Keratinocyte (primary cell): ENCODE data around the gene CUL2. TPM values are rescaled to one million over a fixed set of nuclear protein-coding genes. Genes with fewer than 3 reads are reported as not detected.

Experiments
- DNase-seq: peaks from one replicate; pipeline ENCODE4 v3.0.0-alpha.2; 2011; ENCODE audit warnings: low read depth, missing footprints, low spot score
- FAIRE-seq: peaks from 2 replicates; lab custom pipeline; 2011; peaks lifted over from hg19 to GRCh38; lab: Jason Lieb, UNC
- H2AFZ ChIP-seq: 2 replicates; pipeline ENCODE4 v1.6.0; 2012; ENCODE audit warnings: low read length, control low read depth, inconsistent platforms; ENCODE audit not compliant: control insufficient read depth
- H3K27ac ChIP-seq: 2 replicates; pipeline ENCODE4 v1.5.1; 2011; ENCODE audit warnings: low read length; ENCODE audit not compliant: control insufficient read depth, insufficient read depth
- H3K27me3 ChIP-seq: 3 replicates; pipeline ENCODE4 v1.6.0; 2011; ENCODE audit warnings: low read length; ENCODE audit not compliant: control insufficient read depth, insufficient read depth; ENCODE audit errors: extremely low read depth
- H3K36me3 ChIP-seq, 2 experiments: 2 replicates in 1 of 2; 3 replicates in 1 of 2; pipeline ENCODE4 v1.5.1; 2011; ENCODE audit warnings: low read length in 2 of 2, mild to moderate bottlenecking in 1 of 2; ENCODE audit not compliant: control insufficient read depth in 2 of 2, insufficient read depth in 2 of 2; ENCODE audit errors: extremely low read depth in 1 of 2
- H3K4me1 ChIP-seq: 3 replicates; pipeline ENCODE4 v1.5.1; 2011; ENCODE audit warnings: low read length; ENCODE audit not compliant: control insufficient read depth, insufficient read depth; ENCODE audit errors: extremely low read depth
- H3K4me2 ChIP-seq: 3 replicates; pipeline ENCODE4 v1.6.0; 2011; ENCODE audit warnings: low read depth, low read length; ENCODE audit not compliant: control insufficient read depth, insufficient read depth; ENCODE audit errors: extremely low read depth
- H3K4me3 ChIP-seq, 3 experiments: fragments of 200-600 bp in 1 of 3; sonication (generic) in 1 of 3; 2 replicates in 2 of 3; 3 replicates in 1 of 3; pipeline ENCODE4 v1.5.1; 2011 to 2016; ENCODE audit warnings: low read length in 3 of 3, mild to moderate bottlenecking in 3 of 3, control low read depth in 2 of 3, inconsistent platforms in 1 of 3, low read depth in 1 of 3, mixed read lengths in 1 of 3, mixed run types in 1 of 3, moderate library complexity in 1 of 3; ENCODE audit not compliant: control insufficient read depth in 2 of 3, insufficient read depth in 2 of 3; ENCODE audit errors: extremely low read depth in 1 of 3
- H3K79me2 ChIP-seq: 2 replicates; pipeline ENCODE4 v1.6.0; 2012; ENCODE audit warnings: low read length; ENCODE audit not compliant: control insufficient read depth, insufficient read depth
- H3K9ac ChIP-seq: 3 replicates; pipeline ENCODE4 v1.6.0; 2011; ENCODE audit warnings: low read length; ENCODE audit not compliant: control insufficient read depth, insufficient read depth; ENCODE audit errors: extremely low read depth
- H3K9me1 ChIP-seq: 3 replicates; pipeline ENCODE4 v1.6.0; 2011; ENCODE audit warnings: low read length; ENCODE audit not compliant: control insufficient read depth, insufficient read depth; ENCODE audit errors: extremely low read depth
- H3K9me3 ChIP-seq: 2 replicates; pipeline ENCODE4 v1.5.1; 2012; ENCODE audit warnings: low read depth, low read length; ENCODE audit not compliant: control insufficient read depth
- H4K20me1 ChIP-seq: 3 replicates; pipeline ENCODE4 v1.6.0; 2011; ENCODE audit warnings: low read length; ENCODE audit not compliant: control insufficient read depth, insufficient read depth; ENCODE audit errors: extremely low read depth
- EZH2 ChIP-seq: IDR thresholded peaks from one replicate; pipeline ENCODE4 v1.6.1; 2012; ENCODE audit warnings: inconsistent platforms, mild to moderate bottlenecking, low read length, moderate library complexity
- dilution Hi-C: fragments of 300-500 bp; cut with MboI; formaldehyde crosslinking; loops from one replicate; pipeline ENCODE4 v1.7.0; 2020; ENCODE audit warnings: low sequenced_read_pairs; ENCODE audit not compliant: extremely low pct_ligation_motif_present
- polyA plus RNA-seq, 5 experiments: library from polyadenylated mRNA; depleted of rRNA in 3 of 5; stranded (reverse) in 3 of 5; stranded (forward) in 1 of 5; unstranded in 1 of 5; fragments of >200 nt; gene quantifications; 1 replicate in 1 of 5; 2 replicates in 3 of 5; 3 replicates in 1 of 5; pipeline versions ENCODE4 v1.2.1 to v1.2.3, GENCODE V29; 2011 to 2012; ENCODE audit warnings: missing spikeins in 2 of 5, low read depth in 1 of 5, low replicate concordance in 1 of 5
- TF ChIP-seq, protein P1 (sequence below), 3 experiments: IDR thresholded peaks in 1 of 3; conservative IDR thresholded peaks in 1 of 3; optimal IDR thresholded peaks in 1 of 3; 2 replicates in 2 of 3; 3 replicates in 1 of 3; pipeline versions ENCODE3 to v1.5.1; 2011; ENCODE audit warnings: low read length in 3 of 3, mild to moderate bottlenecking in 3 of 3, moderate library complexity in 2 of 3, control low read depth in 1 of 3, inconsistent platforms in 1 of 3; ENCODE audit not compliant: insufficient read depth in 2 of 3; ENCODE audit errors: extremely low read depth in 1 of 3

Gene CUL2
- polyA plus RNA-seq, 1 donor (not counting 4 experiments of a cell fraction or from before 2014, with no cell fraction given), result 39.7 TPM

DNA sequence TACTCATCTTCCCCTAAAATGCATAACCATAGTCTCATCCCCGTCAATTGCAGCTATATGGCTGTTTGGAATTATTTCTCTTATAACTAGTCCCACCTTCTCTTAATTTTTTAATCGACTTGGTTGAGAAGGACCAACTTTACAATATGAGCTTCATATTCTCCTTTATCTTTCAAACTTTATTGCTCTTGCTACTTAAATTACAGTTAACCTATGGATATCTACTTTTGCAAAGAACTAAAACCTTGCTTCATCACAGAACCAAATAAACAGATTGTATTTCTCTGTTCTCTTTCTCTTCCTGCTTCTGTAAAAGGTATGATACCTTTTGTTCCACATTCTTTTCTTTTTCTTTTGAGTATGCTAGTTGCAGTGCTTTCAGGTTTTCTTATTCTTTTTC is 42.6 kb upstream of the CUL2 start:
- Histone ChIP-seq H3K4me2 (no peak overlapping the region), H3K27ac (no peak overlapping the region), H3K4me3 (no peak overlapping the region), H2AFZ (no peak overlapping the region), H3K9me1 (no peaks in the 10 kb centered on the region), H3K36me3 (no peaks in the 10 kb centered on the region), H3K27me3 (no peaks in the 10 kb centered on the region), H3K9me3 (no peaks in the 10 kb centered on the region), H3K79me2 (peaks cover 11% of the 10 kb centered on the region), H3K9ac (no peak overlapping the region), H3K4me1 (peaks cover 10% of the 10 kb centered on the region), H4K20me1 (no peaks in the 10 kb centered on the region)
- no peak for TF ChIP-seq EZH2
- TF ChIP-seq, protein P1, sequence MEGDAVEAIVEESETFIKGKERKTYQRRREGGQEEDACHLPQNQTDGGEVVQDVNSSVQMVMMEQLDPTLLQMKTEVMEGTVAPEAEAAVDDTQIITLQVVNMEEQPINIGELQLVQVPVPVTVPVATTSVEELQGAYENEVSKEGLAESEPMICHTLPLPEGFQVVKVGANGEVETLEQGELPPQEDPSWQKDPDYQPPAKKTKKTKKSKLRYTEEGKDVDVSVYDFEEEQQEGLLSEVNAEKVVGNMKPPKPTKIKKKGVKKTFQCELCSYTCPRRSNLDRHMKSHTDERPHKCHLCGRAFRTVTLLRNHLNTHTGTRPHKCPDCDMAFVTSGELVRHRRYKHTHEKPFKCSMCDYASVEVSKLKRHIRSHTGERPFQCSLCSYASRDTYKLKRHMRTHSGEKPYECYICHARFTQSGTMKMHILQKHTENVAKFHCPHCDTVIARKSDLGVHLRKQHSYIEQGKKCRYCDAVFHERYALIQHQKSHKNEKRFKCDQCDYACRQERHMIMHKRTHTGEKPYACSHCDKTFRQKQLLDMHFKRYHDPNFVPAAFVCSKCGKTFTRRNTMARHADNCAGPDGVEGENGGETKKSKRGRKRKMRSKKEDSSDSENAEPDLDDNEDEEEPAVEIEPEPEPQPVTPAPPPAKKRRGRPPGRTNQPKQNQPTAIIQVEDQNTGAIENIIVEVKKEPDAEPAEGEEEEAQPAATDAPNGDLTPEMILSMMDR (optimal IDR thresholded peaks at IDR 0.05 in 1 of 3, IDR thresholded peaks at IDR 0.05 in 1 of 3, conservative IDR thresholded peaks at IDR 0.05 in 1 of 3; ENCODE audit: extremely low read depth in 1 of 3, insufficient read depth in 2 of 3, low read length in 3 of 3), result no peak
- dilution Hi-C loops, result no loop called here
- DNase-seq (no peak), FAIRE-seq (no peak)

DNA sequence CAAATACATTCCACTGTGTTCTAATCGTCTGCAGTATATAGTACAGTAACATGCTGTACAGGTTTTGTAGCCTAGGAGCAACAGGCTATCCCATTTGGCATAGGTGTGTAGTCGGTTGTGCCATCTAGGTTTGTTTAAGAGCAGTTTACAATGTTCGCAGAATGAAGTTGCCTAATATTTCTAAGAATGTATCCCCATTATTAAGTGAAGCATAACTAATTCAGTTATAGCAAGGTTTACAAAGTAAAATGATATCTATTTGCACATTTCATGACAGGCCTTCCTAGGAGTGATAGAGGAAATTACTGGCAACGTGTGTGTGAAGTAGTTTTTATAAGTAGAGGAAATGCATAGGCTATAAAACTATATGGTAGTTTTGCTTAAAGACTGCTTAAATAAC is 40.5 kb upstream of the CUL2 start:
- no peaks in the 10 kb centered on the region for H3K9me3 ChIP-seq
- H3K4me1 ChIP-seq, result peaks cover 15% of the 10 kb centered on the region
- no peak overlapping the region for H3K4me3 ChIP-seq
- FAIRE-seq (no peak), DNase-seq (no peak)
- H3K4me2 ChIP-seq, result no peak overlapping the region
- no peaks in the 10 kb centered on the region for H4K20me1 ChIP-seq
- no peak overlapping the region for H3K27ac ChIP-seq
- no peaks in the 10 kb centered on the region for H3K36me3 ChIP-seq
- no peak overlapping the region for H3K9ac ChIP-seq
- no peaks in the 10 kb centered on the region for H3K9me1 ChIP-seq
- TF ChIP-seq EZH2, result no peak
- TF ChIP-seq, protein P1 (optimal IDR thresholded peaks at IDR 0.05 in 1 of 3, IDR thresholded peaks at IDR 0.05 in 1 of 3, conservative IDR thresholded peaks at IDR 0.05 in 1 of 3; ENCODE audit: extremely low read depth in 1 of 3, insufficient read depth in 2 of 3, low read length in 3 of 3), result no peak
- dilution Hi-C loops, result no loop called here
- H3K27me3 ChIP-seq, result no peaks in the 10 kb centered on the region
- H2AFZ ChIP-seq, result no peak overlapping the region
- H3K79me2 ChIP-seq, result peaks cover 11% of the 10 kb centered on the region
